ENCODE measurements around the gene PEDS1.
A peak's percentile ranks its signal among the peaks of the same experiment; 100 is the strongest.
"Not testable (repeated sequence)": the region's sequence is repeated elsewhere in the genome, so short reads cannot be mapped to it uniquely, and the experiment has no call there.

The PEDS1 gene

GRCh38 chr20:50189681-50190250 lies 36.2 kb upstream of the PEDS1 start:
- DNase-seq = peak; percentile 12

GRCh38 chr20:50188879-50189680 lies 35.6 kb upstream of the PEDS1 start:
- no peak for DNase-seq

DNA sequence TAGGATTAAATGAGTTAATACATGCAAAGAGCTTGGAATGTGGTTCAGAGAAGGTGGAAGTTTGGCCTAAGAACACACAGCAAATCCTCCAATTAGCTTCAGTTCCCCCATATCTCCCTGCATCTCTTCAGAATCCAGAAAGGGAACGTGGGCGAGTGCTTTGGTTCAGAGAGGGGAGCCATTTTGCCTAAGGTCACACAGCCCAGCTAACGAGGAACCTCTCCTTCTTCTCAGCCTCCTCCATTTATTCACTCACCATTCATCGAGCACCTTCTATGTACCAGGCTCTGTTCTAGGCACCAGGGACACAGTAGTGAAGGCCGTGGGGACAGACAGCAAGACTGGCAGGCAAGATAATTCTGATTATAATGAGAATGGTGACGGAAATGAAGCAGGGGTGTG lies 34.8 kb upstream of the PEDS1 start:
- no peak for DNase-seq

- DNase-seq = no peak
Measured at GRCh38 chr20:50187403-50188051, 34.0 kb upstream of the PEDS1 start.

DNA sequence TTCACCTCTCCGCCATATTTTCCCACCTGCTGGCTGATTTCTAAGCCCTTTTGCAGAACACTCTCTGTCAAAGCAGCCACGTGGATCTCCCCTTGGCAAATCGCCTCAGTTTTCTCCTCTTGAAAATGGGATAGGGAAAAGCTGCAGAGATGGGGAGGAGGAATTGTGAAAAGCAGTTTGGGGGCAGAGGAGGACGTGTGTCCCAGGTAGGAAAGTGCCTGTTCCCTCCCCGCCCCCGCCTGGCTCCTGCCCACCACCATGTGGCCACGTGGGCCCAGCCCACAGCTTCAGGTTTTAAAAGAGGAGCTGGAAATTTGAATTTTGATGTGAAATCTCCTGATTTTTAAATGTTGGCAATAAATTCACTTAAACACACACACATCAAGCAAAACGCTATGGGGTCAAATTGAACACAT lies 33.5 kb upstream of the PEDS1 start:
- no peak for DNase-seq

DNA sequence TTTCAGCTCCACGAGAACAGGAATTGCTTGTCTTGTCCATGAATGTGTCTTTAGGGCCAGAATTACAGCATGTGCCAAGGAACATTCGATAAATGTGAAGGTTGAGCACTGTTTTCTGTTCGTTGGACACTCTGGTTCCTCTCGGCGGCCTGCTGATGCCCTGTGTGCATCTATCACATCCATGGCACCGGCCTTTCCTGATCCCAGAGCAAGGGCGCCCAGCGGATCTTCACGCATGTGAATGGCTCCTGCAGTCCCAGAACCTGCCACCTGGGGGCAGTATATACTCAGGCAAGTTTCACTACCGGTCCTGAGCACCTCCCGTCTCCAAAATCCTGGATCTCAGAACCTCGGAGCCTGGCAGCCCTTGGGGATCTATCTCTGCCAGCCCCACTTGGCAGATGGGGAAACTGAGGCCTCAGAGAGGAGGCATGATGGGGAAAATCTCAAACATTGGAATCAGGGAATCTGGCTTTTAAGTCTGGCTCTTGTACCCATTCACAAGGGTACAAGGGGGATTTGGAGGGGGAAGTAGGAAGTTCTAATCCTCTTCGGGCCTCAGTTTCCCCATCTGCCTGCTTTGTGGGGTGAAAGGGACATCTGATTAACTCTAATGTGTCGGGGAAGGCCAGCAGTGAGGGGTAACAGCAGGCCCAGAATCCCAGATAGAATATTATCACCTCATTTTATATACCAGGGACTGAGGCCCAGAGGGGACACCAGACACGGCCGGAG lies 32.8 kb upstream of the PEDS1 start:
- DNase-seq = peak; percentile 73

DNA sequence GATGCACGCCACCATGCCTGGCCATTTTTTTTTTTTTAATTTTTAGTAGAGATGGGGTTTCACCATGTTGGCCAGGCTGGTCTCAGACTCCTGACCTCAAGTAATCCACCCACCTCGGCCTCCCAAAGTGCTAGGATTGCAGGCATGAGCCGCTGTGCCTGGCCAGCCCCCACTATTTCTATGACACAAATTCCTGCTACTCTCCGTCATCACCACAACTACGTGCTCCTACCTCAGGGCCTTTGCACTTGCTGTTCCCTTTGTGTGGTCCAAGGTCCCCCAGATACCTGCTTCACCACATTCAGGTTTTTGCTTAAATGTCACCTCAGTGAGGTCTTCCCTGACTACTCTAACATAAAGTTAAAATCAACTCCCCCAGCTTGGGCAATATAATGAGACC lies 31.9 kb upstream of the PEDS1 start:
- no peak for DNase-seq

DNA sequence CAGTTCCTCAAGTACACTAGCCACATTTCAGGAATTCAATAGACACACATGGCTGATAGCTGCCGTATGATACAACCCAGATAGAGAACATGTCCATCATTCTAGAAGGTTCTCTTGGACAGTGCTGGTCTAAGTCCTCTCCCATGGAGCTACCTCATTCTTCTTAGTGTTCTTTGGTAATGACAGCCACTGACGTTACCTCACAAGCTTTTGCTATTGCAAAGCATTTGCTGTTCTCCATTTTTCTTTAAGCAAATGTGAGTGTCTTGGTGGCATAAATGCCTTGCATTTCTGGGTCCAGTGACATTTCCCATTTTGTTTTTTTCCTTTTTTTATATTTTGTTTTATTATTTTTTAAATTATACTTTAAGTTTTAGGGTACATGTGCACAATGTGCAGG lies 28.8 kb upstream of the PEDS1 start:
- DNase-seq = no peak

DNA sequence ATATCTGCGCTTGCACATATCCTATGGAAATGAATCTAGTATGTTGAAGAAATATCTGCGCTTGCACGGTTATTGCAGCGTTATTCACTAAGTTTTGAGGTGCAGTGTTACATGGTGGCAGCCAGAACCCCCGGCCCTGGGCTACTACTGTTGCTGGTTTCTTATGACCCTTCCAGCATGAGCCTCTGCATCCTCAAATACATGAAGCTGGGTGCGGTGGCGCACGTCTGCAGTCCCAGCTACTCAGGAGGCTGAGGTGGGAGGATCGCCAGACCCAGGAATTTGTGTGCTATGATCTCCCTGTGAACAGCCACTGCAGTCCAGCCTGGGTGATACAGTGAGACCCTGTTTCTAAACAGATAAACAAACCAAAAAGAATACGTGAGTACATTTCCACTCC lies 27.8 kb upstream of the PEDS1 start:
- no peak for DNase-seq

DNA sequence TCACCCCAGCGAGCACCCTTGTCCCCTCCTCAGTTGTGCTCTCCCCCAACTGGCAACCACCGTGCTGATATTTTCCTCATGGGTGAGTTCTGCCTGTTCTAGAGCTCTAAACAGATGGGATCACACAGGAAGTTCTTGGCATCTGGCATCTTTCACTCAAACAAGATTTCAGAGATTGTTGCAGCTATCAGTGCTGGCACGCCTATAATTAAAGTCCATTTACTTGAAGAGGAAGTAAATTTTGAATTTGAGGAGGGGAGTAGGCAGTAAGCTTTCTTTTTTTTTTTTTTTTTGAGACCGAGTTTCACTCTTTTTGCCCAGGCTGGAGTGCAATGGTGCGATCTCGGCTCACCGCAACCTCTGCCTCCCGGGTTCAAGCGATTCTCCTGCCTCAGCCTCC lies 25.1 kb upstream of the PEDS1 start:
- not testable (repeated sequence) for DNase-seq

GRCh38 chr20:50175938-50176933 lies 22.7 kb upstream of the PEDS1 start:
- no peak for DNase-seq

- DNase-seq = no peak
Measured at GRCh38 chr20:50174456-50174855, 20.9 kb upstream of the PEDS1 start.

GRCh38 chr20:50172347-50173013 lies 19.0 kb upstream of the PEDS1 start:
- DNase-seq = peak; percentile 62

- DNase-seq = no peak
Measured at GRCh38 chr20:50170549-50171220, 17.2 kb upstream of the PEDS1 start.

- peak; percentile 39 for DNase-seq
Measured at GRCh38 chr20:50169329-50169823, 15.9 kb upstream of the PEDS1 start.

DNA sequence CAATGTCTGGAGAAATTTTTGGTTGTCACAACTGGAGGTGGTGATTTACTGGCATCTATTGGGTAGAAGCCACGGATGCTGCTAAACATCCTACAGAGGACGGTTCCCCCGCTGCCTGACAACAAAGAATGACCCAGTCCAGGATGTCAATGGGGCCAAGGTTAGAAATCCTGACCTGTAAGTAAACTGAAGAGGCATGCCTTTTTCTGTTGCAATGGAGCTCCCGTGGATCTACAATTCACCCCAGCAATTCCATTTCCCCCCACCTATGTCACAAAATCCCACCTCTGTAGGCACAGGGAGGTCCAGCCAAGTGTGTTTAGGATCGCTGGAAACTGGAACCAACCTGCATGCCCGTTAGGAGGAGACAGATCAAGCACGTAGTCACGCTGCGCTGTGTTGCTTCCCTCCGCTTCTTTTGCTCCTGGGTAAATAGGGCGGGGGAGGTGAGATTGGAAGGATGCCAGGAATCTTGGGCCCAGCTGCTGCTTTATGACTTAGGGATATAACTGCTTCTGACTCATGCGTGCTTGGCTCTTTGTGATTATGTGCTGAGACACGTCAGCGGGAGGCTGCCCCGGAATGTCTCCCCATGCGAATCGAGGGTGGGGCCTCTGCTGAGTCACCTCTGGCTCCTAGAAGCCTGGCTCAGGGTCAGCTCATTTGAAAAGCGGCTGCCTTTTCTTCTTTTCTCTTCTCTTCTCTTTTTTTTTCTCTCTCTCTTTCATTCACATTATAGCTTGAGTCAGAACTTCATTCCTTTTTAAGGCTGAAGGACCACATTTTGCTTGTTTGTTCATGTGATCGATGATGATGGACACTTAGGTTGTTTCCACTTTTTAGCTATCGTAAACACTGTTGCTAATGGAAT lies 12.4 kb upstream of the PEDS1 start:
- peak; percentile 94 for DNase-seq

- DNase-seq = no peak
Measured at GRCh38 chr20:50163570-50164317, 10.2 kb upstream of the PEDS1 start.

DNA sequence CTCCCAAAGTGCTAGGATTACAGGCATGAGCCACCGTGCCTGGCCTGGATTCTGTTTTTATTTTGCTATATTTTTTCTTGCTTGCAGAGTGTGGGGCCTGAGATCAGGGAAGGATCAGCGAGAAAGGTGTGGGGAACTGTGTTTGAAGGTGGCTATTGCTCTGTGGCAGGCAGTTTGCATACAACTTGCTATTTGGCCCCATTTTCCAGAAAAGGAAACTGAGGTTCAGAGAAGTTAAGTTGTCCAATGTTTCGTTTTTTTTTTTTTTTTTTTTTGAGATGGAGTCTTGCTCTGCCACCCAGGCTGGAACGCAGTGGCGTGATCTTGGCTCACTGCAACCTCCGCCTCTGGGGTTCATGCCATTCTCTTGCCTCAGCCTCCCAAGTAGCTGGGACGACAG lies 8.0 kb upstream of the PEDS1 start:
- not testable (repeated sequence) for DNase-seq

GRCh38 chr20:50153153-50153499 lies 397 bp downstream of the PEDS1 start:
- no peak for DNase-seq

Data from NCI-H774 (cell line).